ENCODE data around the gene SMIM29.
"Not testable (repeated sequence)": the region's sequence is repeated elsewhere in the genome, so short reads cannot be mapped to it uniquely, and the experiment has no call there.

SMIM29 gene

DNA sequence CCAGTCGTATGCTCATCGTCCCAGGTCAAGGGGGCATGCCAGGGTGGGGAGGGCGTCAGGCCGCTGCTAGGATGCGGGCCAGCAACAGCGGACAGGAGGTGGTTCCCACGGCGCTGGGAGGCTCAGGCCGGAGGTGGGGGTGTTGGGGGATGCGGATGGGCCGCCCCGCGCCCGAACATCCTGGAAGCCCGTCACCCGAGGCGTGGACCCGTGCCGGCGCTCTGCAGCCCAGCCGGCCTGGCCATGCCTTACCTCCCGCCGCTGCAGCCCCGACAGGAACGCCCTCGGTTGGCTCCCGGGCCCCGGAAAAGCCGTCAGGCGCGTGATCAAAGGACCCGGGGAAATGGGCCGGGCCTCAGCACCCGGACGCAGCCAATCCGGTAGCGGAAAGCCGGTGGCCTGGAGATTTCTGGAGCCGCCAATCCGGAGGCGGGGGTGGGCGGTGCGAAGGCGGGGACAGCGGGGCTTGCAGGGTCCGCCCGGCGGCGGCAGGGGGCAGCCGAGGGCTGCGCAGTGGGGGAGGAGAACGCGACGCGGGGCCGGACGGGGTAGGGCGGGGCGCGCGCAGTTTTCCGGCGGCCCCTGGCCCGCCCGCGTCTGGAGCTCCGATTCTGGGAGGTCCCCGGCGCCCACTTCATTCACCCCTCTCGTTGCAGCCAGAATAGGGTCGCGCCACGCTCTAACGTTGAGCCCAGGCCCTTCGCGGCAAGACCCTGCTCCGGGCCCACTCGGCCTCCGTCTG, at the start of gene SMIM29:
SMIM29 (minus strand) TSS at position 280 of the 742 bp plus-strand sequence. CDS start 1,215 bp downstream, outside the sequence.
- DNase-seq = peak; percentile 97

DNA sequence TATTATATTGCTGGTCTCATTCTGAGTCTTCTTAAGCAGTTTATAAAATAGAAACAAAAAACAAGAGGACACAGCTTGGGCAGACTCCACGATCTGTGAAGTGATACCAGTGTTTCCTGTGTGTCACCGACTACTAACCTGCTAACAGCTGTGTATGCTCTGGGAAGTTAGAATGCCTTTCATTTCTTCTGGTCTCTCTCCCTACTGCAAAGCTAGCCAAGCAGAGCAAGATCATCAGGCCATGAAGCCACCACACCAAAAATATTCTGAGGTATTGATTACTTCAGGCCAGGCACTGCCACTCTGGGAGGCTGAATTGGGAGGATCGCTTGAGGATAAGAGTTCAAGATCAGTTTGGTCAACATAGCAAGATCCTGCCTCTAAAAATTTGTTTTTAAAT, 46.9 kb upstream of the SMIM29 start:
- DNase-seq = no peak

- no peak for DNase-seq
Observed at GRCh38 chr6:34292954-34293353, 44.1 kb upstream of the SMIM29 start.

GRCh38 chr6:34289137-34289536, 40.3 kb upstream of the SMIM29 start:
- no peak for DNase-seq

DNA sequence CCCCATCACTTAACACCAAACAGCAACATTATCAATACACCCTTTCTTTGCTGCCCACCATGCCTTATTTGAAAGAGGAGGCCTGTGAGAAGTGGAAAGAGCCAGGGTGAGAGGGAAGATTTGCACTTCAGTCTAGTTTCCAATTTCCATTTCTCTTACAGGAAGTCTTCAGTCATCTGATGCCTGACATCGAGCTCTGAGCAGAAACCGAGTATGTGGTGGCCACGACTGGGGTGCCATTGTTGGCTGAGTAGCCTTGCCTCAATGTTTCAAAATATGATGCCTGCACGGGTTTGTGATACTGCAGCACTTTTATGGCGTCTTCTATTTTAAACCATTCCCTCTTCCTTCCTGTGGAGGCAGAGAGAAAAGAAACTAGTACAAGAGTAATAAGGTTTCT, 39.8 kb upstream of the SMIM29 start:
- no peak for DNase-seq

DNA sequence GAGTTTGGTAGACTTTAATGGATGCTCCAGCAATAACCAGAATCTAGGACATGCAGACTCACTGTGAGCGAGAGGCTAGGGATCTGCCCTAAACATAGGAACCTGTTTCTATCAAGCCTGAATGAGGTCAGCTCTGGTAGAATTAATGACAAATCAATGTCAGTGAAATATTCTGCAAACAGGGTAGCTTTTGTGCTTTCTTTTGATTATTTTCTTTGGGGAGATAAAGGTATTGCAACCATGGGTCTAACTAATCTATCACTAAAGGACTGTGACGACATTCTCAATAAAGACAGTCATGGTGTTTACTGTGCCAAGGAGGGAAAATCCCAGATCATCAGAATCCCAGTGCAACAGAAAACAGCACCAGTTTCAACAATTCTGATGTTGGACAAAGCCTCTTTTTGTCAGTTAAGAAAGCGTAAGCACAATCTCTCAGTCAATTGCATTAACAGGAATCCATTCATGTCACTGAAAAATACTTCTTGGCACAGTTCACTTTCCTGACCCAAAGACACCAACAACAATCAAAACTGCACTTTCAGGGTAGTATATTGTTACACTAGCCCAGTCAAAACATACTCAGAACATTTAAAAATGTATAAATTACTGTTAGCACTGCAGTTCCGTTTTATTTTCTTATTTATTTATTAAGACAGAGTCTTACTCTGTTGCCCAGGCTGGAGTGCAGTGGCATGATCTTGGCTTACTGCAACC, 36.8 kb upstream of the SMIM29 start:
- DNase-seq = no peak

DNA sequence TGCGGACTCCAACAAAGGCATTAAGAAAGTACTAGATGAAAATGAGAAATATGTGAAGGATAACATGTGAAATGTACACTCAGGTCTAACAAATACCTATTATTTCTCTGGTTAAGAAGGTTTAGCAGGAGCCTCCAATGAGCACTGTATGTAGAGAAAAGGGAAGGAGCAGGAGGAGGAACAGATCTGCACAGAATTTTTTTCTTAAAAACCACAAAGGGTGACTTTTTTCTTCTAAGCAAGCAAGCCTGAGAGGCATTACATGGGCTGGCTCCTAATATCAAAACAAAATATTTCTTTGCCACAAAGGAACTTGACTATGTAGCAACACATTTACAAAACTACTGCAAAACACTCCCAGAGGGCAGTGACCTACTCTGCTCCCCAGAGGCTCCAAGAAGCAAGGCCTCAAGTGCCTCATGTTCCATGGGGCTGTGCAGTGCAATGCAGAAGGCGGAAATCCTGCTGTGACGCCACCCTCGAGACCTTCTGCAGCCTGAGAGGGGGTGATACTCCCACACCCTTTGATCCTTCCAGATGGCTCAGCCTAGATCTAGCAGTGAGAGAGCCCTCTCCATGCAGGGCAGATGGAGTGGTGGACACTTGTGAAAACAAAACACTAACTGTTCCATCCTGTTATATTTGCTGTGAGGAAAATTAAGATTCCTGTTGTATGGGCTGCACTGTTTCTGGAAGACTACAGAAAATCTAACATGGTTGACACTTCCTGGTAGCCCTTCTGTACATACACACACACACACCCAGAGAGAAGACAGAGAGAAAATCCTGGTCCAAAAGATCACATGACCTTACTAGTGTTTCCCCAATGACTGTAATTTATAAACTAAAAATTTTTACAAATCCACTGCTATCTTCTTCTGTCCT, 36.0 kb upstream of the SMIM29 start:
- no peak for DNase-seq

DNA sequence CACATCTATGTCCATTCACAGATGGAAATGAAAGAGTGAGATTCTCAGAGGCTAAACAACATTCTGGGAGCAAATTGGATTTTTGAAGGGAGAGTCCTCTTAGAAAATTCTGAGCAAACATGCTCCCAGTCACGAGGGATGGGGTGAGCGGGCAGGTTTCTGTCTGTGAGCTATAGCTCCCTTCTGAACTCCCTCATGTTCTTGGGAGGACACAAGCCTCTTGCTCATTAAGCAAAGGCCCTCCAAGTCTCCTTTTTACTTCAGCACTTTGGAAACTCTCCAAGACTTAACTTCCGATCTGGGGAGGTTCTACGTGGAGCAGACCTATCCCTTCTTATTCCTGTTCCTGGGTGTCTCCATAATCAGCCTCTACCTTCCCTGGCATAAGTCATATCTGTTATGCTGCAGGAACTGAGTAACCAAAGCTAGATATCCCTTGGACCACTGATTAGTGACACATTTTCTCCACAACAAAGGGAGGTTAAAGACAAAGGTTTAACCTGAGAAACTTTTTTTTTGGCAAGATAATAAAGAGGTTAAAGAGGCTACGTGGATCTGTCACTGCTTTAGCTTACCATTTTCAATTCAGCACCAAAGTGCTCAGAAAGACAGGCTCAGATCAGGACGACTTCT, 33.0 kb upstream of the SMIM29 start:
- no peak for DNase-seq

- no peak for DNase-seq
Observed at GRCh38 chr6:34280216-34280615, 31.4 kb upstream of the SMIM29 start.

GRCh38 chr6:34278833-34279232, 30.0 kb upstream of the SMIM29 start:
- no peak for DNase-seq

DNA sequence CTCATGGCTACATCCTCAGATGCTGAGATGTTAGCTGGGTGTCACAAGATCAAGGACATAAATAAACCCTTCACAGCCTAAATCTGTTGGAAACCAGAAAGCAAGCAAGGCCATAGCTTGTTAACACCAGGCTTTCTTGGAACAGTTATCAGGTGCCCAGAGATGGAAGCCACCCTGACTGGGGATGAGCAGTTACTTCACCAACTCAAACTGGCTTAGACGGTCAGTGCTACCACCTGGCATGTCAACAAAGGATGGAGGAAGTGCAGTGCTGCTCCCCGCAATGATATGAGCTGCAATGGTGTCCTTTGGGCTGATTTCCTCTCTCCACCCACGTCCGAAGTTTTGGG, 28.9 kb upstream of the SMIM29 start:
- no peak for DNase-seq

GRCh38 chr6:34276881-34277762, 28.3 kb upstream of the SMIM29 start:
- DNase-seq = no peak

DNA sequence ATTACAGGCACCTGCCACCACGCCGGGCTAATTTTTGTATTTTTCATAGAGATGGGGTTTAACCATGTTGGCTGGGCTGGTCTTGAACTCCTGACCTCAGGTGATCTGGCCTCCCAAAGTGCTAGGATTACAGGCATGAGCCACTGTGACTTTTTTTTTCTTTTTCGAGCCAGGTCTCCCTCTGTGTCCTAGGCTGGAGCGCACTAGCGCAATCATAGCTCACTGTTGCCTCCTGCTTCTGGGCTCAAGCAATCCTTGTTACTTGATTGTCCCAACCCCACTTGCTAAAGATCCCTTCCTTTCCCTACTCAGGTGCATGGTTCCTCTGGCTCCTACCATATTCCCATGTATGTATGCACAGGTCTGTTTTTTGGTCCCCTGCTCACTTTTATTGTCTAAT, 27.4 kb upstream of the SMIM29 start:
- no peak for DNase-seq

- no peak for DNase-seq
Observed at GRCh38 chr6:34275128-34275804, 26.5 kb upstream of the SMIM29 start.

- no peak for DNase-seq
Observed at GRCh38 chr6:34274129-34274528, 25.3 kb upstream of the SMIM29 start.

DNA sequence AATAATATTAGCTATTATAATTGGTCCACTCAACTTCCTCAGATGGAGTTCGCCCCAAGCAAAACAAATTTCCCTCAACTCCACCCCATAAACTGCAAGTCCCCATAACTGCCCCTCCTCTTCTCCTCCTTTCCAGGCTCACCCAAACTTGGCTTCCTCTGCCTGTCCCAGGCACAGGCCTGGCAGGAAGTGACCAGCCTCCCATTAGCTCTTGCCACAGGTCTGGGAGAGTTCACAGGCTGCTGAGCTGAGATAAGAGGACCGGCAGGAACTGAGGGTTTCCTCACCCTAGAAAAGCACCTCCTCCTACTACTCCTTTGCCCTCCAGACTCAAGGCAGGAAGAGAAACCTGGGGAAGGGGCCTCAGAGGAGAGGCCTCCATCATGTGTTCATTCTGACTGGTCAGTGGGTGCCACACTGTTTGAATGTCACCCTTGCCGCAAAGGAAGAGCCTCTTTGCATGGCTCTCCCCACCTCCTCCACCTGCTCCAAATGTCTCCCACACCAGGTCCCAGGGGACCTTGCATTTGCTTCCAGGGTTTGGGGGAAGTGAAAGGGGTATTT, 24.5 kb upstream of the SMIM29 start:
- DNase-seq = no peak

GRCh38 chr6:34272013-34272926, 23.5 kb upstream of the SMIM29 start:
- no peak for DNase-seq

- not testable (repeated sequence) for DNase-seq
Observed at GRCh38 chr6:34269658-34270341, 21.0 kb upstream of the SMIM29 start.

GRCh38 chr6:34269132-34269531, 20.3 kb upstream of the SMIM29 start:
- DNase-seq = not testable (repeated sequence)

All from stimulated activated CD4-positive, alpha-beta T cell treated with anti-CD3 and anti-CD28 coated beads, Interleukin-4, amount 100 ng/mL, for 1 hour (primary cell).